GM23248 (cell line): ENCODE results near the gene BCAR1. TPM values are rescaled to one million over a fixed set of nuclear protein-coding genes. Genes with fewer than 3 reads are reported as not detected.

Source experiments
- DNase-seq: peaks from one replicate; pipeline ENCODE4 v3.0.0-alpha.2; 2015
- H2AFZ ChIP-seq: fragments of 200-600 bp; sonication (generic); 2 replicates; pipeline ENCODE4 v1.6.1; 2016; ENCODE audit warnings: antibody characterized with exemption
- H3F3A ChIP-seq: fragments of 200-600 bp; sonication (generic); 2 replicates; pipeline ENCODE4 v1.6.1; 2016; ENCODE audit warnings: mild to moderate bottlenecking, antibody characterized with exemption, mixed run types; ENCODE audit not compliant: insufficient read depth
- H3K27ac ChIP-seq: fragments of 200-600 bp; sonication (generic); 2 replicates; pipeline ENCODE4 v1.5.1; 2016; ENCODE audit warnings: mild to moderate bottlenecking
- H3K27me3 ChIP-seq: fragments of 200-600 bp; sonication (generic); replicated peaks from 2 replicates; pipeline ENCODE4 v1.6.1; 2016; ENCODE audit warnings: mild to moderate bottlenecking; ENCODE audit not compliant: insufficient read depth
- H3K36me3 ChIP-seq: fragments of 200-600 bp; sonication (generic); 2 replicates; pipeline ENCODE4 v1.6.1; 2016; ENCODE audit warnings: low read depth, mild to moderate bottlenecking
- H3K4me1 ChIP-seq: fragments of 200-600 bp; sonication (generic); 2 replicates; pipeline ENCODE4 v1.6.1; 2016; ENCODE audit warnings: mild to moderate bottlenecking; ENCODE audit not compliant: insufficient read depth
- H3K4me2 ChIP-seq: fragments of 200-600 bp; sonication (generic); one replicate; pipeline ENCODE4 v1.6.1; 2016; ENCODE audit warnings: mild to moderate bottlenecking; ENCODE audit not compliant: unreplicated experiment
- H3K4me3 ChIP-seq: fragments of 200-600 bp; sonication (generic); 2 replicates; pipeline ENCODE4 v1.5.1; 2016; ENCODE audit warnings: mild to moderate bottlenecking
- H3K79me2 ChIP-seq: fragments of 200-600 bp; sonication (generic); 2 replicates; pipeline ENCODE4 v1.6.1; 2016; ENCODE audit warnings: mild to moderate bottlenecking; ENCODE audit not compliant: insufficient read depth
- H3K9ac ChIP-seq: fragments of 200-600 bp; sonication (generic); 2 replicates; pipeline ENCODE4 v1.6.1; 2016; ENCODE audit warnings: mild to moderate bottlenecking
- H3K9me2 ChIP-seq: fragments of 200-600 bp; sonication (generic); 2 replicates; pipeline ENCODE4 v1.6.1; 2016; ENCODE audit warnings: mixed run types, mild to moderate bottlenecking, moderate library complexity; ENCODE audit not compliant: insufficient read depth
- H3K9me3 ChIP-seq: fragments of 200-600 bp; sonication (generic); one replicate; pipeline ENCODE4 v1.6.1; 2017; ENCODE audit warnings: low read depth
- H4K20me1 ChIP-seq: fragments of 200-600 bp; sonication (generic); 2 replicates; pipeline ENCODE4 v1.6.0; 2016; ENCODE audit not compliant: insufficient read depth
- EZH2 ChIP-seq: fragments of 200-600 bp; sonication (generic); IDR thresholded peaks from 2 replicates; pipeline ENCODE4 v1.6.1; 2018; ENCODE audit warnings: antibody characterized with exemption, mild to moderate bottlenecking; ENCODE audit not compliant: insufficient read depth, poor library complexity, severe bottlenecking
- EZH2phosphoT487 ChIP-seq: fragments of 200-600 bp; sonication (generic); IDR thresholded peaks from 2 replicates; pipeline ENCODE4 v1.6.1; 2018; ENCODE audit warnings: antibody characterized with exemption, moderate library complexity, mild to moderate bottlenecking, low read depth; ENCODE audit not compliant: insufficient read depth
- WGBS, 2 experiments: methylation state at CpG; one replicate each; pipeline ENCODE4 v1.1.6; 2015 to 2017; ENCODE audit warnings: low lambda C conversion rate in 2 of 2, low coverage in 1 of 2; ENCODE audit errors: missing lambda C conversion rate in 2 of 2; 5-methylcytosine and 5-hydroxymethylcytosine counted together
- in situ Hi-C: fragments of 300-500 bp; cut with MboI; formaldehyde crosslinking; loops from 2 replicates; pipeline ENCODE4 v1.15.0; 2020
- polyA plus RNA-seq: library from polyadenylated mRNA; unstranded; fragments of >200 nt; fragmentation: Nextera tagmentation; extraction: Ambion mirVana; gene quantifications from 2 replicates; pipeline ENCODE4 v1.2.1, GENCODE V29; 2016
- total RNA-seq: library from RNA; depleted of rRNA; stranded (reverse); fragments of >200 nt; shearing (Covaris generic); gene quantifications from 2 replicates; pipeline ENCODE4 v1.2.3, GENCODE V29; 2014

BCAR1 gene
- total and polyA plus RNA-seq, 2 experiments from 2014 or later, result 52.9 to 87.0 TPM

DNA sequence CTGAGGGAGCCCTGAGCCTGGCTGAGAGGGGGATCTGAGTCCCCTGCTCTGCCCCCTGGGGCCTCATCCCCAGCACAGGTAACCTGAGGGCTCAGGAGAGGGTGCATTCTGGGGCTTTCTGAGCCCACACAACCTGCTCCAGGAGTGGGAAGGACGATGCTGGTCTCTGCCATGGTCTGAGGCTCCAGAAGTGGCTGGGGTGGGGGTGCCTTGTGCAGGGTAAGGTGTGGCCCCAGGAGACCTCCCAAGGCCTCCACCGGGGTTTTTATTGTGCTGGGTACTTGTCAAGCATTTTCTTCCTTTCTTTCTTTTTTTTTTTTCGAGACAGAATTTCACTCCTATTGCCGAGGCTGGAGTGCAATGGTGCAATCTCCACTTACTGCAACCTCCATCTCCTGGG, 32.3 kb downstream of the BCAR1 start:
- Histone ChIP-seq H3K4me2 (no peak overlapping the region), H3K36me3 (no peaks in the 10 kb centered on the region), H3F3A (no peaks in the 10 kb centered on the region), H3K4me3 (no peak overlapping the region), H3K27ac (no peak overlapping the region), H3K27me3 (no peaks in the 10 kb centered on the region), H3K4me1 (no peaks in the 10 kb centered on the region), H2AFZ (no peak overlapping the region), H3K9ac (no peak overlapping the region), H4K20me1 (no peaks in the 10 kb centered on the region), H3K79me2 (no peaks in the 10 kb centered on the region), H3K9me3 (no peaks in the 10 kb centered on the region), H3K9me2 (no peaks in the 10 kb centered on the region)
- 70 to 89% methylated on average over 4 of the region's 4 CpGs for WGBS, 2 experiments
- no peak for TF ChIP-seq EZH2phosphoT487
- no peak for TF ChIP-seq EZH2
- in situ Hi-C loops, result loop anchor here (10.0 to 25.0 kb wide), 3 partner anchors 186 to 543 kb away; partner anchors contain the start of gene ADAT1
- no peak for DNase-seq

DNA sequence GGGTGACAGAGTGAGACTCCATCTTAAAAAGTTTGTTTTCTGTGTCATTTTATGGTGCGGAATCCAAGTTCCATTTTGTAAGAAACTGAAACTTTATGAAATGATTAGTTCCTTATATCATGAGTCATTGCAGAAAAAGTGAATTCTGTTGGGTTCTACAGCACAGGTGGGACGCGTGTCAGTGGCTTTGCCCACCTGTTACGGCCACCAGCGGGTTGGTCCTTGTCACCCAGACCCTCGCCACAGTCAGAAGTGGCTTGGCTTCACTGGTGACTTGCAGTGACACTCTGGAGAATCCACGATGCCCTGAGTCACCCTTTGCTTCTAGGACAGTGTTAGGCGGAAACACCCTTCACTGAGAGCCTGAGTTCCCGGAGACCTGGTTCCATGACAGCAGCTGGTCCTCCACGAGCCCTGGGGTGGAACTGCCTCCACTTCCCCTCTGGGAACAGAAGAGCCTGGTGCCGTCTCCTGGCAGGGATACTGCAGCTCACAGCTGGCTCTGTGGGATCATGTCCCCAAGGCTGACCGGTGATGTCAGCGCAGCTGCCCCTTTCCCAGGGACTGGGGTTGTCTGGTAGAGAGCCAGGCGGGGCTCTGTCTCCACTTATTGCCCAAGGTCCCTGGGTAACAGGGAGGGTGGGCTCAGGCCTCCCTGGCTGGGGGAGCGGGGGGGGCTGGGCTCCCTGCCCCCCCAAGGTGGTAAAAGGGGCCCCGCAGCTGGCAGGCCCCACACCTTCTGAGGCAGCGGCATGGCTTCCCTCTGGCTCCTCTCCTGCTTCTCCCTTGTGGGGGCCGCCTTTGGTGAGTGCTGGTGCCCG, 33.0 kb downstream of the BCAR1 start, which contains the start of gene CTRB1:
Gene CTRB1, plus strand, starts transcription at position 733 of the 821 bp plus-strand sequence. Its CDS starts 20 bp downstream, at position 753.
- Histone ChIP-seq H3K4me2 (no peak within 1 kb of the TSS), H3K36me3 (no peaks in the 10 kb centered on the region), H3K79me2 (no peaks in the 10 kb centered on the region), H3K9me3 (no peaks in the 10 kb centered on the region), H2AFZ (no peak within 1 kb of the TSS), H3K9me2 (no peaks in the 10 kb centered on the region), H3K9ac (no peak within 1 kb of the TSS), H3K4me1 (no peaks in the 10 kb centered on the region), H3K27ac (no peak within 1 kb of the TSS), H3F3A (no peaks in the 10 kb centered on the region), H4K20me1 (no peaks in the 10 kb centered on the region), H3K27me3 (no peaks in the 10 kb centered on the region), H3K4me3 (no peak within 1 kb of the TSS)
- WGBS, 2 experiments, result 74 to 77% methylated on average over 17 to 19 of the region's 19 CpGs
- DNase-seq, result no peak
- TF ChIP-seq EZH2phosphoT487, result no peak
- no peak for TF ChIP-seq EZH2
- in situ Hi-C loops, result loop anchor here (10.0 to 25.0 kb wide), 3 partner anchors 186 to 544 kb away; partner anchors contain the start of gene ADAT1

DNA sequence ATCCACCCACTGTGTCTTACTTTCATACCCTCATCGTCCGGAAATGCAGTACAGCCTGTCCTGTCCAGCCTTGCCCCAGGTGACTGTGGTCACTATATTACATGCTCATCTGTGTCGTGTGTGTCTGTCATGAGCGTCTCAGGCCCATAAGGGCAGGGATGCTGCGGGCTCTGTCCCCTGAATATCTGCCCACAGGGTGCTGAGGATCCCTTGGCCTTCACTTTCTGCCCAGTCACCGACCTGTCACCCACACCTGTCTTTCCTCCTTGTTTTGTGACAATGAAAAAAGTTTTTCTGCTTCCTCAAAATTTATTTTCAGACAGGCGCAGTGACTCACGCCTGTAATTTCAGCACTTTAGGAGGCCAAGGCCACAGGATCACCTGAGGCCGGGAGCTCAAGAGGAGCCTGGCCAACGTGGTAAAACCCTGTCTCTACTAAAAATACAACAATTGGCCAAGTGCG, 34.0 kb downstream of the BCAR1 start:
- no peak overlapping the region for H3K4me2 ChIP-seq
- no peak overlapping the region for H3K4me3 ChIP-seq
- H3F3A ChIP-seq, result no peaks in the 10 kb centered on the region
- no peak overlapping the region for H3K9ac ChIP-seq
- H3K27me3 ChIP-seq, result no peaks in the 10 kb centered on the region
- H2AFZ ChIP-seq, result no peak overlapping the region
- H3K27ac ChIP-seq, result no peak overlapping the region
- H4K20me1 ChIP-seq, result no peaks in the 10 kb centered on the region
- in situ Hi-C loops, result loop anchor here (10.0 to 25.0 kb wide), 3 partner anchors 187 to 545 kb away; partner anchors contain the start of gene ADAT1
- H3K9me3 ChIP-seq, result no peaks in the 10 kb centered on the region
- 84 to 85% methylated on average over 11 of the region's 11 CpGs for WGBS, 2 experiments
- DNase-seq, result no peak
- TF ChIP-seq EZH2phosphoT487 (no peak), EZH2 (no peak)
- no peaks in the 10 kb centered on the region for H3K36me3 ChIP-seq
- H3K79me2 ChIP-seq, result no peaks in the 10 kb centered on the region
- no peaks in the 10 kb centered on the region for H3K9me2 ChIP-seq
- no peaks in the 10 kb centered on the region for H3K4me1 ChIP-seq

DNA sequence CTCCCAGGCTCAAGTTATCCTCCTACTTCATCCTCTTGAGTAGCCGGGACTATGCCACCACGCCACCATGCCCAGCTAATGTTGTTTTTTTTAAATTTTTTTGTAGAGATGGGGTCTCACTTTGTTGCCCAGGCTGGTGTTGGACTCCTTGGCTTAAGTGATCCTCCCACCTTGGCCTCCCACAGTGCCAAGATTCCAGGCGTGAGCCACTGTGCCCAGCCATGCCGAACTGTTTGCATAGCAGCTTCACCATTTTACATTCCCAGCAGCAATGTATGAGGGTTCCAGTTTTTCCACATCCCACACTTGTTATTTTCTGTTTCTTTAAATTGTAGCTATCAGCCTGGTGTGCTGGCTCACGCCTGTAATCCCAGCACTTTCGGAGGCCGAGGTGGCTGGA, 34.8 kb downstream of the BCAR1 start:
- Histone ChIP-seq H3K9me3 (no peaks in the 10 kb centered on the region), H4K20me1 (no peaks in the 10 kb centered on the region), H2AFZ (no peak overlapping the region), H3K4me1 (no peaks in the 10 kb centered on the region), H3K36me3 (no peaks in the 10 kb centered on the region), H3K9me2 (no peaks in the 10 kb centered on the region), H3F3A (no peaks in the 10 kb centered on the region), H3K4me3 (no peak overlapping the region), H3K9ac (no peak overlapping the region), H3K4me2 (no peak overlapping the region), H3K27me3 (no peaks in the 10 kb centered on the region), H3K79me2 (no peaks in the 10 kb centered on the region), H3K27ac (no peak overlapping the region)
- no peak for DNase-seq
- TF ChIP-seq EZH2 (no peak), EZH2phosphoT487 (no peak)
- in situ Hi-C loops, result loop anchor here (10.0 to 25.0 kb wide), 3 partner anchors 188 to 546 kb away; partner anchors contain the start of gene ADAT1
- WGBS, 2 experiments, result 74 to 76% methylated on average over 7 of the region's 7 CpGs
